ENCODE data around the gene KLHL34.

GRCh38 chrX:21699136-21699535, 41.0 kb upstream of the KLHL34 start:
- TF ChIP-seq POLR2AphosphoS5 (IDR thresholded peaks at IDR 0.05): no peak
- TF ChIP-seq, protein P1, sequence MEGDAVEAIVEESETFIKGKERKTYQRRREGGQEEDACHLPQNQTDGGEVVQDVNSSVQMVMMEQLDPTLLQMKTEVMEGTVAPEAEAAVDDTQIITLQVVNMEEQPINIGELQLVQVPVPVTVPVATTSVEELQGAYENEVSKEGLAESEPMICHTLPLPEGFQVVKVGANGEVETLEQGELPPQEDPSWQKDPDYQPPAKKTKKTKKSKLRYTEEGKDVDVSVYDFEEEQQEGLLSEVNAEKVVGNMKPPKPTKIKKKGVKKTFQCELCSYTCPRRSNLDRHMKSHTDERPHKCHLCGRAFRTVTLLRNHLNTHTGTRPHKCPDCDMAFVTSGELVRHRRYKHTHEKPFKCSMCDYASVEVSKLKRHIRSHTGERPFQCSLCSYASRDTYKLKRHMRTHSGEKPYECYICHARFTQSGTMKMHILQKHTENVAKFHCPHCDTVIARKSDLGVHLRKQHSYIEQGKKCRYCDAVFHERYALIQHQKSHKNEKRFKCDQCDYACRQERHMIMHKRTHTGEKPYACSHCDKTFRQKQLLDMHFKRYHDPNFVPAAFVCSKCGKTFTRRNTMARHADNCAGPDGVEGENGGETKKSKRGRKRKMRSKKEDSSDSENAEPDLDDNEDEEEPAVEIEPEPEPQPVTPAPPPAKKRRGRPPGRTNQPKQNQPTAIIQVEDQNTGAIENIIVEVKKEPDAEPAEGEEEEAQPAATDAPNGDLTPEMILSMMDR (IDR thresholded peaks at IDR 0.05): no peak

Measured in gastroesophageal sphincter (tissue), 3 donors.